B cell (primary cell): ENCODE data around the gene DCP2.

Source experiments
- CTCF ChIP-seq: fragments of 200-600 bp; IDR thresholded peaks from one replicate; pipeline ENCODE4 v1.8.0; 2022; ENCODE audit warnings: antibody characterized with exemption, mild to moderate bottlenecking
- EZH2 ChIP-seq: IDR thresholded peaks from 2 replicates; pipeline ENCODE4 v1.6.1; 2012; ENCODE audit warnings: borderline replicate concordance, low read depth, mild to moderate bottlenecking, moderate library complexity, low read length; ENCODE audit not compliant: insufficient read depth, poor library complexity, severe bottlenecking

- TF ChIP-seq CTCF (no peak), EZH2 (no peak)
Observed at GRCh38 chr5:112960863-112961504, 15.6 kb upstream of the DCP2 start.
